Gastrocnemius medialis (tissue), 4 donors: Measurements from ENCODE around the gene POLR3GL.

Experiments used
- POLR2A ChIP-seq, 2 donors: fragments of 450-650 bp; IDR thresholded peaks; one replicate each; pipeline ENCODE4 v1.6.1; 2017; ENCODE audit warnings: antibody characterized with exemption in 2 of 2, mild to moderate bottlenecking in 2 of 2, moderate library complexity in 2 of 2
- TF ChIP-seq, protein P1 (sequence below), 5 experiments: fragments of 450-650 bp in 3 of 5; fragments of 200-600 bp in 2 of 5; sonication (generic) in 2 of 5; IDR thresholded peaks in 4 of 5; conservative IDR thresholded peaks in 1 of 5; 1 replicate in 4 of 5; 2 replicates in 1 of 5; pipeline ENCODE4 v1.5.1; 2016 to 2019; ENCODE audit warnings: antibody characterized with exemption in 5 of 5, mild to moderate bottlenecking in 3 of 5, moderate library complexity in 3 of 5

DNA sequence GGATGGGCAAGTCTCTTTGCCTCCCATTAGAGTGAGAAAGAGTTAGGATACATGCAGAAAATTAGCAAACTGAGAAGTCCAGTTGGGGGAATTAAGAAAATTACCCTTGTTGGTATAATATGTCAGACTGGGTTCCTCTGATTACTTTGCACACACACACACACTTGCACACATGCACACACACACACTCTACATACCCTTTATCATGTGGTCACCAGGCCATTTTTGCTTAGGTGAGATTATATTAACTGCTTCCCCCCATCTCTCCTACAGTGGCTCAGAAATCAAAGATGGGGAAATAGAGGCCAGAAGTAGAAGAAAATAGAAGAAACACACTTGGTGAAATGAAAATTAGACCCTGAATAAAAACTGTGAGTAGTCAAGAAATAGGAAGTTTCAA lies 5.8 kb upstream of the POLR3GL start:
- TF ChIP-seq POLR2A (IDR thresholded peaks at IDR 0.05): no peak
- TF ChIP-seq, protein P1, sequence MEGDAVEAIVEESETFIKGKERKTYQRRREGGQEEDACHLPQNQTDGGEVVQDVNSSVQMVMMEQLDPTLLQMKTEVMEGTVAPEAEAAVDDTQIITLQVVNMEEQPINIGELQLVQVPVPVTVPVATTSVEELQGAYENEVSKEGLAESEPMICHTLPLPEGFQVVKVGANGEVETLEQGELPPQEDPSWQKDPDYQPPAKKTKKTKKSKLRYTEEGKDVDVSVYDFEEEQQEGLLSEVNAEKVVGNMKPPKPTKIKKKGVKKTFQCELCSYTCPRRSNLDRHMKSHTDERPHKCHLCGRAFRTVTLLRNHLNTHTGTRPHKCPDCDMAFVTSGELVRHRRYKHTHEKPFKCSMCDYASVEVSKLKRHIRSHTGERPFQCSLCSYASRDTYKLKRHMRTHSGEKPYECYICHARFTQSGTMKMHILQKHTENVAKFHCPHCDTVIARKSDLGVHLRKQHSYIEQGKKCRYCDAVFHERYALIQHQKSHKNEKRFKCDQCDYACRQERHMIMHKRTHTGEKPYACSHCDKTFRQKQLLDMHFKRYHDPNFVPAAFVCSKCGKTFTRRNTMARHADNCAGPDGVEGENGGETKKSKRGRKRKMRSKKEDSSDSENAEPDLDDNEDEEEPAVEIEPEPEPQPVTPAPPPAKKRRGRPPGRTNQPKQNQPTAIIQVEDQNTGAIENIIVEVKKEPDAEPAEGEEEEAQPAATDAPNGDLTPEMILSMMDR (IDR thresholded peaks at IDR 0.05 in 4 of 5, conservative IDR thresholded peaks at IDR 0.05 in 1 of 5): no peak
